ENCODE measurements around the gene KPNA4. TPM values are rescaled to one million over a fixed set of nuclear protein-coding genes. Genes with fewer than 3 reads are reported as not detected.

KPNA4 gene
- total and polyA plus RNA-seq, 2 experiments from 2014 or later, result 17.4 to 33.1 TPM

- H3F3A ChIP-seq (ENCODE audit: insufficient read depth), result peaks cover 42% of the 10 kb centered on the region
- H2AFZ ChIP-seq, result no peak overlapping the region
- H3K9ac ChIP-seq, result no peak overlapping the region
- no peak overlapping the region for H3K4me2 ChIP-seq (ENCODE audit: unreplicated experiment)
- H3K27me3 ChIP-seq (replicated peaks; ENCODE audit: insufficient read depth), result no peaks in the 10 kb centered on the region
- no peaks in the 10 kb centered on the region for H3K79me2 ChIP-seq (ENCODE audit: insufficient read depth)
- no peaks in the 10 kb centered on the region for H3K9me2 ChIP-seq (ENCODE audit: insufficient read depth)
- WGBS, 2 experiments (ENCODE audit: low coverage in 1 of 2, low lambda C conversion rate in 2 of 2, missing lambda C conversion rate in 2 of 2), result 95 to 97% methylated on average over 10 of the region's 10 CpGs
- H3K4me3 ChIP-seq, result no peak overlapping the region
- no peak for DNase-seq
- no peaks in the 10 kb centered on the region for H3K36me3 ChIP-seq (ENCODE audit: low read depth)
- H3K27ac ChIP-seq, result no peak overlapping the region
- H4K20me1 ChIP-seq (ENCODE audit: insufficient read depth), result no peaks in the 10 kb centered on the region
- TF ChIP-seq EZH2 (IDR thresholded peaks at IDR 0.05; ENCODE audit: insufficient read depth, poor library complexity, severe bottlenecking) (no peak), EZH2phosphoT487 (IDR thresholded peaks at IDR 0.05; ENCODE audit: insufficient read depth, low read depth) (no peak)
- in situ Hi-C loops (cut with MboI), result no loop called here
- H3K4me1 ChIP-seq (ENCODE audit: insufficient read depth), result peaks cover 34% of the 10 kb centered on the region
- H3K9me3 ChIP-seq (ENCODE audit: low read depth), result no peaks in the 10 kb centered on the region
Observed at GRCh38 chr3:160479376-160479775, 86.0 kb downstream of the KPNA4 start.

- Histone ChIP-seq H3K9me2 (ENCODE audit: insufficient read depth) (no peaks in the 10 kb centered on the region), H4K20me1 (ENCODE audit: insufficient read depth) (no peaks in the 10 kb centered on the region), H3K27ac (peak overlapping the region; percentile 69), H3K27me3 (replicated peaks; ENCODE audit: insufficient read depth) (no peaks in the 10 kb centered on the region), H3K4me2 (ENCODE audit: unreplicated experiment) (peak overlapping the region; percentile 21), H3K9me3 (ENCODE audit: low read depth) (no peaks in the 10 kb centered on the region), H3K79me2 (ENCODE audit: insufficient read depth) (no peaks in the 10 kb centered on the region), H3K4me1 (ENCODE audit: insufficient read depth) (peaks cover 45% of the 10 kb centered on the region), H3F3A (ENCODE audit: insufficient read depth) (peaks cover 53% of the 10 kb centered on the region), H3K4me3 (peak overlapping the region; percentile 6; the same call in 1 of the 2 replicates), H3K9ac (peak overlapping the region; percentile 49), H3K36me3 (ENCODE audit: low read depth) (no peaks in the 10 kb centered on the region), H2AFZ (0 out of 2 replicates have a peak overlapping the region, but pooled peaks have one; percentile 1)
- in situ Hi-C loops (cut with MboI), result no loop called here
- DNase-seq, result peak; percentile 84
- 13 to 23% methylated on average over 5 of the region's 5 CpGs for WGBS, 2 experiments (ENCODE audit: low coverage in 1 of 2, low lambda C conversion rate in 2 of 2, missing lambda C conversion rate in 2 of 2)
- TF ChIP-seq EZH2 (IDR thresholded peaks at IDR 0.05; ENCODE audit: insufficient read depth, poor library complexity, severe bottlenecking) (no peak), EZH2phosphoT487 (IDR thresholded peaks at IDR 0.05; ENCODE audit: insufficient read depth, low read depth) (no peak)
Observed at GRCh38 chr3:160478338-160478737, 87.0 kb downstream of the KPNA4 start.

GRCh38 chr3:160477750-160478149 lies 87.6 kb downstream of the KPNA4 start:
- H3K36me3 ChIP-seq (ENCODE audit: low read depth), result no peaks in the 10 kb centered on the region
- H3K27ac ChIP-seq, result peak overlapping the region; percentile 69
- no peaks in the 10 kb centered on the region for H4K20me1 ChIP-seq (ENCODE audit: insufficient read depth)
- no peaks in the 10 kb centered on the region for H3K9me2 ChIP-seq (ENCODE audit: insufficient read depth)
- 52 to 55% methylated on average over 5 of the region's 5 CpGs for WGBS, 2 experiments (ENCODE audit: low coverage in 1 of 2, low lambda C conversion rate in 2 of 2, missing lambda C conversion rate in 2 of 2)
- H3K9me3 ChIP-seq (ENCODE audit: low read depth), result no peaks in the 10 kb centered on the region
- peaks cover 50% of the 10 kb centered on the region for H3K4me1 ChIP-seq (ENCODE audit: insufficient read depth)
- H3K27me3 ChIP-seq (replicated peaks; ENCODE audit: insufficient read depth), result no peaks in the 10 kb centered on the region
- H3K79me2 ChIP-seq (ENCODE audit: insufficient read depth), result no peaks in the 10 kb centered on the region
- H3K4me3 ChIP-seq, result peak overlapping the region; percentile 6; the same call in 1 of the 2 replicates
- DNase-seq, result peak; percentile 43
- peak overlapping the region; percentile 49 for H3K9ac ChIP-seq
- H3K4me2 ChIP-seq (ENCODE audit: unreplicated experiment), result peak overlapping the region; percentile 21
- TF ChIP-seq EZH2 (IDR thresholded peaks at IDR 0.05; ENCODE audit: insufficient read depth, poor library complexity, severe bottlenecking) (no peak), EZH2phosphoT487 (IDR thresholded peaks at IDR 0.05; ENCODE audit: insufficient read depth, low read depth) (no peak)
- peaks cover 59% of the 10 kb centered on the region for H3F3A ChIP-seq (ENCODE audit: insufficient read depth)
- H2AFZ ChIP-seq, result 0 out of 2 replicates have a peak overlapping the region, but pooled peaks have one; percentile 1
- in situ Hi-C loops (cut with MboI), result no loop called here

GRCh38 chr3:160475884-160476283 lies 89.5 kb downstream of the KPNA4 start:
- Histone ChIP-seq H3K79me2 (ENCODE audit: insufficient read depth) (no peaks in the 10 kb centered on the region), H3K27me3 (replicated peaks; ENCODE audit: insufficient read depth) (no peaks in the 10 kb centered on the region), H3K4me1 (ENCODE audit: insufficient read depth) (peaks cover 55% of the 10 kb centered on the region), H3K27ac (no peak overlapping the region), H3F3A (ENCODE audit: insufficient read depth) (peaks cover 65% of the 10 kb centered on the region), H4K20me1 (ENCODE audit: insufficient read depth) (no peaks in the 10 kb centered on the region), H3K9ac (no peak overlapping the region), H3K9me2 (ENCODE audit: insufficient read depth) (no peaks in the 10 kb centered on the region), H3K36me3 (ENCODE audit: low read depth) (no peaks in the 10 kb centered on the region), H3K4me3 (no peak overlapping the region), H3K9me3 (ENCODE audit: low read depth) (no peaks in the 10 kb centered on the region), H3K4me2 (ENCODE audit: unreplicated experiment) (peak overlapping the region; percentile 6), H2AFZ (no peak overlapping the region)
- DNase-seq, result peak; percentile 63
- WGBS, 2 experiments (ENCODE audit: low coverage in 1 of 2, low lambda C conversion rate in 2 of 2, missing lambda C conversion rate in 2 of 2), result 49 to 71% methylated on average over 2 of the region's 2 CpGs
- no peak for TF ChIP-seq EZH2 (IDR thresholded peaks at IDR 0.05; ENCODE audit: insufficient read depth, poor library complexity, severe bottlenecking)
- no peak for TF ChIP-seq EZH2phosphoT487 (IDR thresholded peaks at IDR 0.05; ENCODE audit: insufficient read depth, low read depth)
- in situ Hi-C loops (cut with MboI), result no loop called here

All from GM23248 (cell line).